CD14-positive monocyte (primary cell): ENCODE data around the gene C19orf25. TPM values are rescaled to one million over a fixed set of nuclear protein-coding genes. Genes with fewer than 3 reads are reported as not detected.
A peak's percentile ranks its signal among the peaks of the same experiment; 100 is the strongest.

Experiments
- DNase-seq, 3 donors: peaks; one replicate each; pipeline ENCODE4 v3.0.0-alpha.2; 2011 to 2022
- H2AFZ ChIP-seq: 2 replicates; pipeline ENCODE4 v1.6.0; 2012; ENCODE audit warnings: mild to moderate bottlenecking, low read depth, low read length, inconsistent platforms; ENCODE audit not compliant: insufficient read depth, poor library complexity, severe bottlenecking
- H3K27ac ChIP-seq, 2 donors: 1 replicate in 1 of 2; 2 replicates in 1 of 2; pipeline ENCODE4 v1.5.1; 2012 to 2013; ENCODE audit warnings: low read length in 2 of 2, control low read depth in 1 of 2, inconsistent platforms in 1 of 2, low read depth in 1 of 2, mild to moderate bottlenecking in 1 of 2
- H3K27me3 ChIP-seq, 2 donors: one replicate each; pipeline versions ENCODE4 v1.6.0 to v1.6.1; 2011 to 2013; ENCODE audit warnings: low read length in 2 of 2; ENCODE audit not compliant: control insufficient read depth in 2 of 2, insufficient read depth in 2 of 2
- H3K36me3 ChIP-seq, 2 donors: replicated peaks in 1 of 2; 1 replicate in 1 of 2; 2 replicates in 1 of 2; pipeline versions ENCODE4 v1.5.1 to v1.6.1; 2012 to 2013; ENCODE audit warnings: low read length in 2 of 2, control low read depth in 1 of 2, inconsistent platforms in 1 of 2, mild to moderate bottlenecking in 1 of 2; ENCODE audit not compliant: insufficient read depth in 2 of 2, control insufficient read depth in 1 of 2
- H3K4me1 ChIP-seq, 2 donors: 1 replicate in 1 of 2; 2 replicates in 1 of 2; pipeline versions ENCODE4 v1.5.1 to v1.6.1; 2012 to 2013; ENCODE audit warnings: low read length in 2 of 2, control low read depth in 1 of 2, inconsistent platforms in 1 of 2, mild to moderate bottlenecking in 1 of 2, moderate library complexity in 1 of 2; ENCODE audit not compliant: insufficient read depth in 2 of 2, control insufficient read depth in 1 of 2
- H3K4me2 ChIP-seq: replicated peaks from 2 replicates; pipeline ENCODE3; 2012; ENCODE audit warnings: low read length, moderate library complexity, mild to moderate bottlenecking; ENCODE audit not compliant: poor library complexity, severe bottlenecking; ENCODE audit errors: extremely low read depth
- H3K4me3 ChIP-seq, 3 experiments: fragments of 200-600 bp in 1 of 3; sonication (generic) in 1 of 3; replicated peaks in 1 of 3; 1 replicate in 2 of 3; 2 replicates in 1 of 3; pipeline ENCODE4 v1.5.1; 2011 to 2013; ENCODE audit warnings: low read length in 3 of 3, mild to moderate bottlenecking in 3 of 3, control low read depth in 2 of 3, low read depth in 2 of 3, inconsistent platforms in 1 of 3, moderate library complexity in 1 of 3
- H3K79me2 ChIP-seq: 2 replicates; pipeline ENCODE4 v1.6.0; 2012; ENCODE audit warnings: mild to moderate bottlenecking, control low read depth, inconsistent platforms, low read length, moderate library complexity; ENCODE audit not compliant: insufficient read depth
- H3K9ac ChIP-seq: 2 replicates; pipeline ENCODE4 v1.6.0; 2017; ENCODE audit warnings: low read length, mild to moderate bottlenecking; ENCODE audit not compliant: insufficient read depth, poor library complexity, severe bottlenecking
- H3K9me3 ChIP-seq, 2 donors: replicated peaks in 1 of 2; 1 replicate in 1 of 2; 2 replicates in 1 of 2; pipeline versions ENCODE4 v1.5.1 to v1.6.1; 2012 to 2013; ENCODE audit warnings: low read length in 2 of 2, control low read depth in 1 of 2; ENCODE audit not compliant: control insufficient read depth in 1 of 2, insufficient read depth in 1 of 2
- H4K20me1 ChIP-seq: 2 replicates; pipeline ENCODE4 v1.6.0; 2012; ENCODE audit warnings: mild to moderate bottlenecking, low read length, control low read depth, moderate library complexity; ENCODE audit not compliant: insufficient read depth
- H3K27ac Mint-ChIP-seq, 7 donors: one replicate each; pipeline ENCODE4 v1.8.0; 2020; ENCODE audit warnings: mild to moderate bottlenecking in 7 of 7, mixed read lengths in 7 of 7, moderate library complexity in 6 of 7, inconsistent platforms in 2 of 7
- H3K27me3 Mint-ChIP-seq, 3 donors: one replicate each; pipeline ENCODE4 v1.8.0; 2021 to 2022; ENCODE audit warnings: low read depth in 3 of 3, mild to moderate bottlenecking in 3 of 3, mixed read lengths in 3 of 3, moderate library complexity in 3 of 3, inconsistent platforms in 1 of 3
- H3K36me3 Mint-ChIP-seq, 2 donors: one replicate each; pipeline ENCODE4 v1.8.0; 2020; ENCODE audit warnings: mixed read lengths in 2 of 2, inconsistent platforms in 1 of 2, mild to moderate bottlenecking in 1 of 2
- H3K4me1 Mint-ChIP-seq: one replicate; pipeline ENCODE4 v1.8.0; 2020; ENCODE audit warnings: mild to moderate bottlenecking, mixed read lengths
- H3K4me3 Mint-ChIP-seq, 2 donors: one replicate each; pipeline ENCODE4 v1.8.0; 2020; ENCODE audit warnings: mild to moderate bottlenecking in 2 of 2, mixed read lengths in 2 of 2, moderate library complexity in 1 of 2
- H3K9me3 Mint-ChIP-seq, 7 donors: one replicate each; pipeline ENCODE4 v1.8.0; 2020 to 2022; ENCODE audit warnings: mixed read lengths in 7 of 7, mild to moderate bottlenecking in 6 of 7, moderate library complexity in 6 of 7, inconsistent platforms in 2 of 7
- CTCF ChIP-seq: fragments of 200-600 bp; IDR thresholded peaks from one replicate; pipeline ENCODE4 v1.8.0; 2022; ENCODE audit warnings: antibody characterized with exemption, mild to moderate bottlenecking
- WGBS: methylation state at CpG from one replicate; pipeline ENCODE4 v1.1.5; 2013; ENCODE audit warnings: missing lambda C conversion rate; ENCODE audit not compliant: insufficient coverage; 5-methylcytosine and 5-hydroxymethylcytosine counted together
- intact Hi-C, 2 donors: fragments of 100-400 bp; cut with micrococcal nuclease; formaldehyde crosslinking; loops; one replicate each; pipeline versions ENCODE4 v1.15.0 to v1.15.1; 2023
- polyA plus RNA-seq, 3 donors: library from polyadenylated mRNA; depleted of rRNA in 1 of 3; unstranded in 2 of 3; stranded (reverse) in 1 of 3; fragments of 300-500 nt in 2 of 3; fragments of >200 nt in 1 of 3; fragmentation: Illumina TruSeq in 2 of 3; gene quantifications; 1 replicate in 2 of 3; 2 replicates in 1 of 3; pipeline ENCODE4 v1.2.3, GENCODE V29; 2012 to 2021

C19orf25 gene
- polyA plus RNA-seq, 3 donors: 18.2 to 20.9 (median 19.9) TPM

- Mint-ChIP-seq H3K36me3 (peaks cover 10 to 19% of the 10 kb centered on the region in 2 donors), H3K4me1 (peaks cover 18% of the 10 kb centered on the region), H3K4me3 (peak overlapping the region in 1 of 2 donors; percentile 60), H3K27me3 (peaks cover 40 to 68% (median 59%) of the 10 kb centered on the region in 3 donors), H3K27ac (peak overlapping the region in 5 of 7 donors; percentile 15 to 86 (median 46)), H3K9me3 (peaks cover 7 to 12% (median 10%) of the 10 kb centered on the region in 7 donors)
- no peak overlapping the region for H3K4me2 ChIP-seq
- no peak overlapping the region for H3K27ac ChIP-seq
- no peak overlapping the region for H2AFZ ChIP-seq
- peak; percentile 54 to 82 (median 72) for DNase-seq
- no peak overlapping the region for H3K9ac ChIP-seq
- H4K20me1 ChIP-seq: peaks cover 19% of the 10 kb centered on the region
- 100% methylated on average over 1 of the region's 9 CpGs for WGBS
- H3K36me3 ChIP-seq: no peaks in the 10 kb centered on the region
- peaks cover 15 to 20% of the 10 kb centered on the region in 2 donors for H3K4me1 ChIP-seq
- no peaks in the 10 kb centered on the region for H3K79me2 ChIP-seq
- H3K27me3 ChIP-seq: peaks cover 17 to 41% of the 10 kb centered on the region in 2 donors
- TF ChIP-seq CTCF: no peak
- H3K9me3 ChIP-seq: peaks cover 6 to 22% of the 10 kb centered on the region in 2 donors
- intact Hi-C loops: no loop called here
- no peak overlapping the region for H3K4me3 ChIP-seq
Observed at GRCh38 chr19:1459479-1459878, 19.5 kb downstream of the C19orf25 start.

- Mint-ChIP-seq H3K27ac (no peak overlapping the region), H3K9me3 (peaks cover 7 to 16% (median 10%) of the 10 kb centered on the region in 7 donors), H3K4me3 (peak overlapping the region in 1 of 2 donors; percentile 80), H3K36me3 (peaks cover 10 to 19% of the 10 kb centered on the region in 2 donors), H3K4me1 (peaks cover 18% of the 10 kb centered on the region), H3K27me3 (peaks cover 51 to 74% (median 69%) of the 10 kb centered on the region in 3 donors)
- intact Hi-C loops: no loop called here
- Histone ChIP-seq H3K9me3 (peaks cover 6 to 22% of the 10 kb centered on the region in 2 donors), H2AFZ (no peak overlapping the region), H3K9ac (no peak overlapping the region), H4K20me1 (peaks cover 18% of the 10 kb centered on the region), H3K27ac (no peak overlapping the region), H3K36me3 (no peaks in the 10 kb centered on the region), H3K27me3 (peaks cover 21 to 56% of the 10 kb centered on the region in 2 donors), H3K4me3 (no peak overlapping the region), H3K4me1 (peaks cover 15 to 20% of the 10 kb centered on the region in 2 donors), H3K4me2 (no peak overlapping the region), H3K79me2 (no peaks in the 10 kb centered on the region)
- 88% methylated on average over 15 of the region's 16 CpGs for WGBS
- DNase-seq: no peak
- TF ChIP-seq CTCF: no peak
Observed at GRCh38 chr19:1457892-1458291, 21.1 kb downstream of the C19orf25 start.
